Omental fat pad (tissue), 4 donors: ENCODE measurements around the gene VIPR2. TPM values are rescaled to one million over a fixed set of nuclear protein-coding genes. Genes with fewer than 3 reads are reported as not detected.

Experiments used
- ATAC-seq: fragments of 150-250 bp; one replicate; pipeline ENCODE4 v1.9.1; 2016; ENCODE audit warnings: mild to moderate bottlenecking, moderate library complexity; ENCODE audit not compliant: low FRiP score
- DNase-seq: peaks from one replicate; pipeline ENCODE4 v3.0.0-alpha.2; 2019; ENCODE audit warnings: low spot score
- total RNA-seq, 4 donors: library from RNA; depleted of rRNA; stranded (reverse); fragments of >200 nt; gene quantifications; one replicate each; pipeline ENCODE4 v1.1.0, GENCODE V29; 2016
- TF ChIP-seq, protein P1 (sequence below), 3 donors: fragments of 450-650 bp; IDR thresholded peaks; one replicate each; pipeline ENCODE4 v1.5.1; 2016 to 2017; ENCODE audit warnings: antibody characterized with exemption in 3 of 3, mild to moderate bottlenecking in 3 of 3, moderate library complexity in 2 of 3

Gene VIPR2, protein sequence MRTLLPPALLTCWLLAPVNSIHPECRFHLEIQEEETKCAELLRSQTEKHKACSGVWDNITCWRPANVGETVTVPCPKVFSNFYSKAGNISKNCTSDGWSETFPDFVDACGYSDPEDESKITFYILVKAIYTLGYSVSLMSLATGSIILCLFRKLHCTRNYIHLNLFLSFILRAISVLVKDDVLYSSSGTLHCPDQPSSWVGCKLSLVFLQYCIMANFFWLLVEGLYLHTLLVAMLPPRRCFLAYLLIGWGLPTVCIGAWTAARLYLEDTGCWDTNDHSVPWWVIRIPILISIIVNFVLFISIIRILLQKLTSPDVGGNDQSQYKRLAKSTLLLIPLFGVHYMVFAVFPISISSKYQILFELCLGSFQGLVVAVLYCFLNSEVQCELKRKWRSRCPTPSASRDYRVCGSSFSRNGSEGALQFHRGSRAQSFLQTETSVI
- 10 to 100 TPM in 3 of 4 donors, 1 to 10 TPM in 1; 3.6 to 71.0 (median 24.6) TPM for total RNA-seq

DNA sequence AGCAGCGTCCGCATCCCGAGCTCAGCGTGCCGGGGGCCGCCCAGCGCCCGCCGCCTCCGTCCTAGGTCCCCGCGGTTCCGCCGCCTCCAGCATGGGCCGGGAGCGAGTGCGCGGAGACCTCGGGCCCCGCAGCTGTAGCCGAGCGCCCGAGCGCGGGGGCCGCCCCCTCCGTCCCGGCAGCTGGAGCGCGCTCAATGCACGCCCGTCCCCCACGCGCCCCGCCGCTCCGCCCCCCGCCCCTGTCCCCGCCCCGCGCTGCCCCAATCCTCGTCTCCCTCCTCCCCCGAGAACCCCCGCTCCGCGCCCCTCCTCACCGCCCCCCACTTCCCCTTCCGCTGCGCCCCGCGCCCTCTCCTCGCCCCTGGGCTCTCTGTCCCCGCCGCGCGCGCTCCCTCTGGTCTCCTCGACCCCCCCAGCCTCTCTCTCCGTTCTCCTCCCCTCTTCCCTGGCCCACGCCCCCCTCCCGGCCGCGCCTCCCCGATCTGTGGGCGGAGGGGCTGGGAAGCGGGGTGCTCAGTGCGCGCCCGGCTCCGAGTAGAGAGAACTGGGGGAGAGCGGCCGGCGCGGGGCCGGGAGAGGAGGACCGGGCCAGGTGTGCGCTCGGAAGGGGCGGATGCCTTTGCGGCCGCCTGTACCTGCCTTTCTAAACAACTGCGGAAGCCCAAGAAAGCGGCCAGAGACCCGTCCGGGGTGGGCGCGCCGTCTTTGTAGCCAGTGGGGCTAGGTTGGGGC is at the start of gene VIPR2:
TSS of gene VIPR2 (minus strand) at position 110 of the 732 bp plus-strand sequence. CDS start at position 14, 96 bp downstream.
- ATAC-seq (peak; percentile 78), DNase-seq (no peak)
- TF ChIP-seq, protein P1, sequence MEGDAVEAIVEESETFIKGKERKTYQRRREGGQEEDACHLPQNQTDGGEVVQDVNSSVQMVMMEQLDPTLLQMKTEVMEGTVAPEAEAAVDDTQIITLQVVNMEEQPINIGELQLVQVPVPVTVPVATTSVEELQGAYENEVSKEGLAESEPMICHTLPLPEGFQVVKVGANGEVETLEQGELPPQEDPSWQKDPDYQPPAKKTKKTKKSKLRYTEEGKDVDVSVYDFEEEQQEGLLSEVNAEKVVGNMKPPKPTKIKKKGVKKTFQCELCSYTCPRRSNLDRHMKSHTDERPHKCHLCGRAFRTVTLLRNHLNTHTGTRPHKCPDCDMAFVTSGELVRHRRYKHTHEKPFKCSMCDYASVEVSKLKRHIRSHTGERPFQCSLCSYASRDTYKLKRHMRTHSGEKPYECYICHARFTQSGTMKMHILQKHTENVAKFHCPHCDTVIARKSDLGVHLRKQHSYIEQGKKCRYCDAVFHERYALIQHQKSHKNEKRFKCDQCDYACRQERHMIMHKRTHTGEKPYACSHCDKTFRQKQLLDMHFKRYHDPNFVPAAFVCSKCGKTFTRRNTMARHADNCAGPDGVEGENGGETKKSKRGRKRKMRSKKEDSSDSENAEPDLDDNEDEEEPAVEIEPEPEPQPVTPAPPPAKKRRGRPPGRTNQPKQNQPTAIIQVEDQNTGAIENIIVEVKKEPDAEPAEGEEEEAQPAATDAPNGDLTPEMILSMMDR (IDR thresholded peaks at IDR 0.05): no peak

DNA sequence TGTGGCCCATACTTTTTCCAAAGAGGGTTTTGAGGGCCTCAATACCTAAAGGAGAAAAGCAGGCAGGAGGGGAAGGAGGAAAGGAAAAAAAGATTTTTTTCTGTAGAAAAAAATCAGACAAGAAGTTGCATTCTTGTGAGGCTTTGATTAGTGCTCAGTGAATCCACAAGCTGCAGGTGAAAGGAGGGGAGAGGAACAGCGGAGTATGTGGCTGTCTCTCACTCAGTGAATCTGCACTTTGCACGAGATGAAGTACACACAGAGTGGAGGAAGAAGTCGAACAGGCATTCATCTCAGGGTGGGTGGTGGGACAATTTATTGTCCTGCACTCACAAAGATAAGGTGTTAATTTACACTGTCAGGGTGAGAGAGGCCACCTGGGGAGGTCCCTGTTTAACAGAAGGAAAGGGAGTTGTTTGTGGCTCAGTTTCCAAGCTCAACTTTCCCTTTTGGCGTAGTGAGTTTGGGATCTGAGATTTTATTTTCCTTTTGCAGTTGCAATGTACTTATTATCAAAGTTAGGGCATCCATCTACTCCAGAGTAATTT is 49.0 kb upstream of the VIPR2 start:
- TF ChIP-seq, protein P1 (IDR thresholded peaks at IDR 0.05): no peak
- DNase-seq (no peak), ATAC-seq (no peak)

DNA sequence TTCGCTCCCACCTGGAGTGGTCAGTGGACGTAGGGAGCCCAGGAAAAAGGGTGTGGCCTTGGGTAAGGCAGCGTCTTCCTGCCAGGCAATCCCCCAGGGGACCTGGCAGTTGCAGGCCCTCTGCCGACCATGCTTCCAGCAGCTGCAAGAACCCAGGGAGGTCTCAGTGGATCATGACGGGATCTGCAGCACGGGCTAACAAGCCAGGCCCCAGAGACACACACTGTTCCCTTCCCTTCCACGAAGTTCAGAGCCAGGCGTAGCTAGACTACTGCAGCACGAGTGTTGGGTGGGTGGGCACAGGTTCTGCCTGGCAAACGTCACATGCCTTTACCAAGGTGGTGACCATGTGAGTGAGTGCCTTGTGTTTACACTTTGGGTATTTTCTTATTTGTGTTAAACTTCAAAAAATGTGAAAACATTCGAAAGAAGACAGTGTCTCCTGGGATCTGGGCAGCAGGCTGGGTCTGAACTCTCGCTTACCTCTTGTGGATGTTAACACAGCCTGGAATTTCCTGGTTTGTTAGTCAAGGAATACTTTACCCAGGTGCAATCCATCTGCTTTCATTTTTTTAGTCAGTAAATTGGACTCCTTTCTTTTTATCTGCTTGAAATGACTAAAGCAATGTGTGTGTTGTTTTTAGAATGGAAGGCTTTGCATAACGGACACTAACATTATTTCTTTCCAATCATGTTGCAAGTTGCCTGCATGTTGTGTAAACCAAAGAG is 48.2 kb upstream of the VIPR2 start:
- DNase-seq: no peak
- peak; percentile 58 for ATAC-seq
- TF ChIP-seq, protein P1 (IDR thresholded peaks at IDR 0.05): no peak

DNA sequence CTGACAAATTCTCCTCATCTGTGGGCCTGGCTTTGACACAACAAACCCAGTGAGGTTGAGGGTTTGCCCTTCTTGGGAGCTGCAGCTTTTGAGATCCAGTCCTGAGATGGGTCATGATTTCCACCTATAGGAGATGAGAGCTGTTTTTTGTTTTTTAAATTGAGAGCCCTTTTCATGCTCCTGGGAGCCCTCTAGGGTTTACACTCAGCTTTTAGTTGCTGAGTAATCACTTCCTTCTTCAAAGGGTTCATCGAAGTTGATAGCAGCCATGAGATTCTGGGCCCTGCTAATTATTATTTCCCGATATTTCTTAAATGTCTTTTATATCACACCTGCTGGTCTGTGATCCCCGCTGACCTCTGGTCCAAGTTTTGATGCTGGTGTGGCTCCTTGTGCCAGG is 47.3 kb upstream of the VIPR2 start:
- no peak for ATAC-seq
- no peak for DNase-seq
- TF ChIP-seq, protein P1 (IDR thresholded peaks at IDR 0.05): no peak

DNA sequence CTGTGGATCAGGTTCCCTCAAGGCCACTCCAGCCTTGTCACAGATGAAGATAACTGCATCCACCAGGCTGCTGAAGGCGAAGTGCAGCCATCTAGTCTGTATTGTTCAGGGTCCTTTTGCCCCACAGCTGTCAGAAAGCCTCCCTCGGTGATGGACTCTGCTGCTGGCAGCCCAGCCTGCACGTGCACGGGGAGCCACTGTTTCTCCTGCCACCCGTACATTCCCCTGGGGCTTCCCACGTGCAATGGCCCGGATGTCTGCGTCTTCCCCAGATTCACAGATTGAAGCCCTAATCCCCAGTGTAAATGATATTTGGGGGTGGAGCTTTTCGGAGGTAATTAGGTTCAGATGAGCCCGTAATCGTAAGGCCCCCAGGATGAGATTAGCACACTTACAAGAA is 46.6 kb upstream of the VIPR2 start:
- ATAC-seq (no peak), DNase-seq (no peak)
- TF ChIP-seq, protein P1 (IDR thresholded peaks at IDR 0.05): no peak

DNA sequence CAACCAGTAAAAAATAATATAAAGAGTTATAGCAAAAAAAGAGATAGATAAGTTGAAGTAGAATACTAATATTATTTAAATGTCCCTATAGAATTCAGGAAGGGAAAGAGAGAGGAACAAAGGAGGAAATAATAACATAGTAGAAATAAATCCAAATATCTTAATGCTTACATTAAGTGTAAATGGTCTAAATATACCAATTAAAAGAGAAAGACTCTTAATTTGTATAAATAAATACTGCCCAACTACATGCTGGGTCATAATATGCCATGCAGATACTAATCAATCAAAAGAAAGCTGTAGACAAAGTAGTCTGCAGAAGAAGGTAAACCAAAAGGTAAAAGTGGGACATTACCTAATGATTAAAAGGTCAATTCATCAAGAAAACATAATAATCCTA is 43.3 kb upstream of the VIPR2 start:
- DNase-seq: no peak
- TF ChIP-seq, protein P1 (IDR thresholded peaks at IDR 0.05): no peak
- no peak for ATAC-seq
